Body of pancreas (tissue), 4 donors: Measurements from ENCODE around the gene C9orf152.

Experiments used
- CTCF ChIP-seq, 7 experiments: fragments of 450-650 bp in 4 of 7; fragments of 200-600 bp in 3 of 7; sonication (generic) in 3 of 7; IDR thresholded peaks; one replicate each; pipeline ENCODE4 v1.5.1; 2016 to 2019; ENCODE audit warnings: antibody characterized with exemption in 7 of 7
- POLR2A ChIP-seq, 3 donors: fragments of 450-650 bp; IDR thresholded peaks; one replicate each; pipeline ENCODE4 v1.6.1; 2016; ENCODE audit warnings: antibody characterized with exemption in 3 of 3, mild to moderate bottlenecking in 2 of 3

- no peak for TF ChIP-seq POLR2A (IDR thresholded peaks at IDR 0.05)
- no peak for TF ChIP-seq CTCF (IDR thresholded peaks at IDR 0.05)
These were observed 40.4 kb upstream of the C9orf152 start for GRCh38 chr9:110248361-110248760.
